ENCODE measurements around the gene EIF5.

Gene EIF5

GRCh38 chr14:103393070-103393469, 59.0 kb downstream of the EIF5 start:
- Histone ChIP-seq H3K27ac (ENCODE audit: extremely low read depth, low read depth, low read length) (no peak overlapping the region), H3K9me3 (ENCODE audit: control insufficient read depth, insufficient read depth, low read depth, low read length) (no peaks in the 10 kb centered on the region), H3K36me3 (ENCODE audit: control insufficient read depth in 2 of 2, insufficient read depth in 1 of 2, low read length in 2 of 2) (no peaks in the 10 kb centered on the region), H3K4me3 (ENCODE audit: low read depth, low read length) (no peak overlapping the region), H3K4me1 (ENCODE audit: control insufficient read depth, insufficient read depth, low read length) (peaks cover 33% of the 10 kb centered on the region)
- ChIA-PET POLR2A (interaction anchor here (0.6 to 1.6 kb wide), 2 partner anchors 39 to 59 kb away, joined by 4 to 10 read pairs; partner anchors contain the start of gene EIF5), CTCF (interaction anchor here (0.6 to 5.4 kb wide), 7 partner anchors 8 to 424 kb away, joined by 3 to 49 read pairs (median 3); no protein-coding TSS in a partner anchor)
- peak; percentile 17; the same call in 1 of the 2 replicates for TF ChIP-seq ZFHX2 (tag by site-specific recombination; conservative IDR thresholded peaks at IDR 0.05)
- TF ChIP-seq GLI4 (tag by site-specific recombination; IDR thresholded peaks at IDR 0.05): no peak
- no peak for TF ChIP-seq ZNF701 (tag by site-specific recombination; IDR thresholded peaks at IDR 0.05)
- TF ChIP-seq ZNF571 (tag by site-specific recombination; IDR thresholded peaks at IDR 0.05): no peak
- no peak for TF ChIP-seq ZNF76 (tag by site-specific recombination; IDR thresholded peaks at IDR 0.05; ENCODE audit: borderline replicate concordance, low read depth)
- TF ChIP-seq GLI2 (tag by site-specific recombination; IDR thresholded peaks at IDR 0.05; ENCODE audit: borderline replicate concordance, low read depth): no peak
- peak; percentile 96 for TF ChIP-seq SCRT2 (tag by site-specific recombination; IDR thresholded peaks at IDR 0.05)
- peak; percentile 97 for TF ChIP-seq SCRT1 (tag by site-specific recombination; IDR thresholded peaks at IDR 0.05; ENCODE audit: borderline replicate concordance)

- peaks cover 40% of the 10 kb centered on the region for H3K4me1 ChIP-seq (ENCODE audit: control insufficient read depth, insufficient read depth, low read length)
- H3K36me3 ChIP-seq (ENCODE audit: control insufficient read depth in 2 of 2, insufficient read depth in 1 of 2, low read length in 2 of 2): no peaks in the 10 kb centered on the region
- no peak overlapping the region for H3K4me3 ChIP-seq (ENCODE audit: low read depth, low read length)
- H3K9me3 ChIP-seq (ENCODE audit: control insufficient read depth, insufficient read depth, low read depth, low read length): no peaks in the 10 kb centered on the region
- ChIA-PET POLR2A (interaction anchor here (0.6 to 1.6 kb wide), 2 partner anchors 40 to 60 kb away, joined by 4 to 10 read pairs; partner anchors contain the start of gene EIF5), CTCF (interaction anchor here (0.6 to 5.4 kb wide), 9 partner anchors 10 to 289 kb away, joined by 3 to 49 read pairs (median 3); no protein-coding TSS in a partner anchor)
- no peak overlapping the region for H3K27ac ChIP-seq (ENCODE audit: extremely low read depth, low read depth, low read length)
- TF ChIP-seq ZNF24 (tag by site-specific recombination; IDR thresholded peaks at IDR 0.05) (no peak), ZNF239 (tag by site-specific recombination; IDR thresholded peaks at IDR 0.05) (no peak), ZNF529 (tag by site-specific recombination; IDR thresholded peaks at IDR 0.05; ENCODE audit: insufficient replicate concordance) (no peak), PRDM1 (tag by site-specific recombination; IDR thresholded peaks at IDR 0.05) (no peak), FEZF1 (tag by site-specific recombination; IDR thresholded peaks at IDR 0.05) (peak; percentile 43; the same call in 1 of the 2 replicates), ZNF311 (tag by site-specific recombination; IDR thresholded peaks at IDR 0.05; ENCODE audit: borderline replicate concordance) (no peak), WT1 (tag by site-specific recombination; IDR thresholded peaks at IDR 0.05) (0 out of 2 replicates have a peak, but pooled peaks have one; percentile 21), EGR2 (tag by site-specific recombination; IDR thresholded peaks at IDR 0.05; ENCODE audit: low read depth) (no peak), ZFP3 (tag by site-specific recombination; IDR thresholded peaks at IDR 0.05; ENCODE audit: low read depth) (no peak), ZSCAN5A (tag by site-specific recombination; IDR thresholded peaks at IDR 0.05) (no peak), REST (tag by site-specific recombination; IDR thresholded peaks at IDR 0.05) (no peak), ZBTB21 (tag by site-specific recombination; IDR thresholded peaks at IDR 0.05) (no peak), ZNF776 (tag by site-specific recombination; IDR thresholded peaks at IDR 0.05; ENCODE audit: borderline replicate concordance) (no peak), ZNF26 (tag by site-specific recombination; IDR thresholded peaks at IDR 0.05) (no peak), ZSCAN16 (tag by site-specific recombination; IDR thresholded peaks at IDR 0.05) (no peak), ATF2 (tag by site-specific recombination; IDR thresholded peaks at IDR 0.05; ENCODE audit: low read depth) (no peak), ZNF354C (tag by site-specific recombination; IDR thresholded peaks at IDR 0.05; ENCODE audit: borderline replicate concordance, low read depth) (no peak), ZNF184 (tag by site-specific recombination; IDR thresholded peaks at IDR 0.05) (0 out of 2 replicates have a peak, but pooled peaks have one; percentile 37)
Measured at GRCh38 chr14:103393676-103394626, 59.9 kb downstream of the EIF5 start.
